Esophagus squamous epithelium (tissue), 4 donors: ENCODE measurements around the gene OPCML.

Experiments used
- POLR2A ChIP-seq, 4 donors: fragments of 450-650 bp; IDR thresholded peaks; one replicate each; pipeline ENCODE4 v1.6.1; 2017; ENCODE audit warnings: antibody characterized with exemption in 4 of 4, mild to moderate bottlenecking in 4 of 4, moderate library complexity in 3 of 4
- TF ChIP-seq, protein P1 (sequence below), 6 experiments: fragments of 450-650 bp in 4 of 6; fragments of 200-600 bp in 2 of 6; sonication (generic) in 2 of 6; IDR thresholded peaks; one replicate each; pipeline ENCODE4 v1.5.1; 2016 to 2019; ENCODE audit warnings: antibody characterized with exemption in 6 of 6, mild to moderate bottlenecking in 4 of 6, moderate library complexity in 4 of 6

DNA sequence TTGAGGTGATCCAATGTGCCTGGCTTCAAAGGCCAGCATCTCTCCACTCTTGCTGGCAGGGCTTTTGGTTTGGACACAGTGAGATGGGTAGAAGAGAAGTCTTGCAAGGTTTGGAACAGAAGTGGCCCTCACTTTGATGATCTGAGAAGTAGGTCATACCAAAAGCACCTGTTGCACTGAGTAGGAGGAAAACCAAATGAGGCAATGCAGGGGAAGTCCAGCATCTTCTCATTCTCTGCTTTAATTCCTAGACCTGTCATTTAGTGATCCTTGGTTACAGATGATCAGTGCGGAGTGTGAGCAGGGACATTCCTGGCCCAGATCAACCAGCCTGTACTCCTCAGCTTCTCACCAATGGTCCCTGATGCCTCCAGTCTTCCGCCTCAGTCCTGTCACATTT, 990.5 kb downstream of the OPCML start:
- TF ChIP-seq, protein P1, sequence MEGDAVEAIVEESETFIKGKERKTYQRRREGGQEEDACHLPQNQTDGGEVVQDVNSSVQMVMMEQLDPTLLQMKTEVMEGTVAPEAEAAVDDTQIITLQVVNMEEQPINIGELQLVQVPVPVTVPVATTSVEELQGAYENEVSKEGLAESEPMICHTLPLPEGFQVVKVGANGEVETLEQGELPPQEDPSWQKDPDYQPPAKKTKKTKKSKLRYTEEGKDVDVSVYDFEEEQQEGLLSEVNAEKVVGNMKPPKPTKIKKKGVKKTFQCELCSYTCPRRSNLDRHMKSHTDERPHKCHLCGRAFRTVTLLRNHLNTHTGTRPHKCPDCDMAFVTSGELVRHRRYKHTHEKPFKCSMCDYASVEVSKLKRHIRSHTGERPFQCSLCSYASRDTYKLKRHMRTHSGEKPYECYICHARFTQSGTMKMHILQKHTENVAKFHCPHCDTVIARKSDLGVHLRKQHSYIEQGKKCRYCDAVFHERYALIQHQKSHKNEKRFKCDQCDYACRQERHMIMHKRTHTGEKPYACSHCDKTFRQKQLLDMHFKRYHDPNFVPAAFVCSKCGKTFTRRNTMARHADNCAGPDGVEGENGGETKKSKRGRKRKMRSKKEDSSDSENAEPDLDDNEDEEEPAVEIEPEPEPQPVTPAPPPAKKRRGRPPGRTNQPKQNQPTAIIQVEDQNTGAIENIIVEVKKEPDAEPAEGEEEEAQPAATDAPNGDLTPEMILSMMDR (IDR thresholded peaks at IDR 0.05), result no peak
- no peak for TF ChIP-seq POLR2A (IDR thresholded peaks at IDR 0.05)
